Measurements from ENCODE around the gene MED1.
"Not testable (repeated sequence)": the region's sequence is repeated elsewhere in the genome, so short reads cannot be mapped to it uniquely, and the experiment has no call there.

MED1 gene

DNA sequence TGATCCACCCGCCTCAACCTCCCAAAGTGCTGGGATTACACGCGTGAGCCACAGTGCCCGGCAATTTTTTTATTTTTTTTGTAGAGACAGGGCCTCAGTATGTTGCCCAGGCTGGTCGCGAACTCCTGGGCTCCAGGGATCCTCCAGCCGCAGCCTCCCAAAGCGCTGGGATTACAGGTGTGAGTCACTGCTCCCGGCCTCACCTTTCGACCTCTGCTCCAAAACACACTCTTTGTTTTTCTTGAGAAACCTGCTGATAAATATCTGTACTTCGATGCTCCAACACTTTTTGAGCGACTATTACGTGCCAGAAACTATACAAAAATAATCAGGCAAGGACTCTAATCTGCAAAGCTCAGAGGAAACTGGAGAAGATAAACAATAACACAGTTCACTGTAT lies 1.0 kb downstream of the MED1 start:
- peaks cover 6% of the 10 kb centered on the region; the same call in 1 of the 2 replicates for H4K20me1 ChIP-seq (ENCODE audit: control insufficient read depth, insufficient read depth, low read depth, low read length)
- H3K9me3 ChIP-seq (ENCODE audit: control insufficient read depth, insufficient read depth, low read length): no peaks in the 10 kb centered on the region
- H3K4me2 ChIP-seq (ENCODE audit: low read length): peak overlapping the region; percentile 94
- H3K9me2 ChIP-seq (replicated peaks; ENCODE audit: control insufficient read depth, low read length): no peaks in the 10 kb centered on the region
- H3K36me3 ChIP-seq (ENCODE audit: control insufficient read depth, low read length): peaks cover 32% of the 10 kb centered on the region
- TF ChIP-seq, protein P1, sequence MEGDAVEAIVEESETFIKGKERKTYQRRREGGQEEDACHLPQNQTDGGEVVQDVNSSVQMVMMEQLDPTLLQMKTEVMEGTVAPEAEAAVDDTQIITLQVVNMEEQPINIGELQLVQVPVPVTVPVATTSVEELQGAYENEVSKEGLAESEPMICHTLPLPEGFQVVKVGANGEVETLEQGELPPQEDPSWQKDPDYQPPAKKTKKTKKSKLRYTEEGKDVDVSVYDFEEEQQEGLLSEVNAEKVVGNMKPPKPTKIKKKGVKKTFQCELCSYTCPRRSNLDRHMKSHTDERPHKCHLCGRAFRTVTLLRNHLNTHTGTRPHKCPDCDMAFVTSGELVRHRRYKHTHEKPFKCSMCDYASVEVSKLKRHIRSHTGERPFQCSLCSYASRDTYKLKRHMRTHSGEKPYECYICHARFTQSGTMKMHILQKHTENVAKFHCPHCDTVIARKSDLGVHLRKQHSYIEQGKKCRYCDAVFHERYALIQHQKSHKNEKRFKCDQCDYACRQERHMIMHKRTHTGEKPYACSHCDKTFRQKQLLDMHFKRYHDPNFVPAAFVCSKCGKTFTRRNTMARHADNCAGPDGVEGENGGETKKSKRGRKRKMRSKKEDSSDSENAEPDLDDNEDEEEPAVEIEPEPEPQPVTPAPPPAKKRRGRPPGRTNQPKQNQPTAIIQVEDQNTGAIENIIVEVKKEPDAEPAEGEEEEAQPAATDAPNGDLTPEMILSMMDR (IDR thresholded peaks at IDR 0.05; ENCODE audit: low read depth, low read length, poor library complexity, severe bottlenecking): no peak
- TF ChIP-seq EZH2phosphoT487 (IDR thresholded peaks at IDR 0.05; ENCODE audit: borderline replicate concordance, low read length): no peak
- H3K79me2 ChIP-seq (ENCODE audit: control insufficient read depth, low read length): peaks cover 56% of the 10 kb centered on the region
- peaks cover 11% of the 10 kb centered on the region for H3F3A ChIP-seq (ENCODE audit: control insufficient read depth, insufficient read depth)
- peak overlapping the region; percentile 96 for H3K4me3 ChIP-seq (ENCODE audit: low read length)
- H3K27me3 ChIP-seq (ENCODE audit: control insufficient read depth, low read length): no peaks in the 10 kb centered on the region
- no peak overlapping the region for H3K27ac ChIP-seq (ENCODE audit: low read depth, low read length)
- H3K4me1 ChIP-seq (ENCODE audit: control insufficient read depth, low read length): peaks cover 21% of the 10 kb centered on the region

DNA sequence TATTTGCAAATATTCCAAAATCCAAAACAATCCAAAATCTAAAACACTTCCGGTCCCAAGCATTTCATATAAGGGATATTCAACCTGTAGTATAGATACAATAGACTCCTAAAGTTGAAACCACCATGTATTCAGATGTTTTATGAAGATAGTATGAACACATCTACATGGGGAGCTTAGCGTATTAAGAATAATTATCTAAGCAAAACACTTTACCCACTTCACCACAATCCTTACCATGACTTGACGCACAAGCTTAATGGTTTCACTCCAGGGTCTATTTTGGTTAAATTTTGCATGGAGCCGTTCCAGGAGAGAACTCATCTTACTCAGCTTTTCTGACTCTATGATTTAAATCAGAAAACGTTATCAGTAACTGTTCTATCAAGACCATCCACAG lies 3.5 kb downstream of the MED1 start:
- Histone ChIP-seq H3K79me2 (ENCODE audit: control insufficient read depth, low read length) (peaks cover 66% of the 10 kb centered on the region), H3K4me3 (ENCODE audit: low read length) (no peak overlapping the region), H3K9me3 (ENCODE audit: control insufficient read depth, insufficient read depth, low read length) (no peaks in the 10 kb centered on the region), H3K27ac (ENCODE audit: low read depth, low read length) (no peak overlapping the region), H3F3A (ENCODE audit: control insufficient read depth, insufficient read depth) (peaks cover 3% of the 10 kb centered on the region), H3K4me2 (ENCODE audit: low read length) (no peak overlapping the region), H3K36me3 (ENCODE audit: control insufficient read depth, low read length) (peaks cover 50% of the 10 kb centered on the region), H3K4me1 (ENCODE audit: control insufficient read depth, low read length) (peaks cover 17% of the 10 kb centered on the region), H3K27me3 (ENCODE audit: control insufficient read depth, low read length) (no peaks in the 10 kb centered on the region), H4K20me1 (ENCODE audit: control insufficient read depth, insufficient read depth, low read depth, low read length) (peaks cover 6% of the 10 kb centered on the region; the same call in 1 of the 2 replicates), H3K9me2 (replicated peaks; ENCODE audit: control insufficient read depth, low read length) (no peaks in the 10 kb centered on the region)
- TF ChIP-seq EZH2phosphoT487 (IDR thresholded peaks at IDR 0.05; ENCODE audit: borderline replicate concordance, low read length): no peak
- TF ChIP-seq, protein P1 (IDR thresholded peaks at IDR 0.05; ENCODE audit: low read depth, low read length, poor library complexity, severe bottlenecking): no peak

DNA sequence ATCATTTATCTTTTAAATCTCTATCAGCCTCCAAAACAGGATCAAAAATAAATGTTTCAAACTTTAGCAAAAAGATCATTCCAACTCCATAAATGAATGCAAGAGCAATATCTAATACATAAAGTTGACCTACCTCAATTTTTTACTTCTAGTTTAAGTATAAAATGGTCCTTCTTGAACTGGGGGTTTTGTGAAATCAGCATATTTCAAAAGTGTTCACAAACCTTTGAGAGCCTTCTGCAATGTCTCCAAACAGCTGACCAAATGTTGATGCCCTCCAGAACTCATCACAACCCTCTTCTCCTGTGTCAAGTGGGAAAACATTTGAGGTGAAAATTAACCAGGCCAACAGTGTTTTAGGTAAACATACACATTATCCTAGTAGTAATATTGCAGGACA lies 7.7 kb downstream of the MED1 start:
- H3K36me3 ChIP-seq (ENCODE audit: control insufficient read depth, low read length): peaks cover 76% of the 10 kb centered on the region
- no peaks in the 10 kb centered on the region for H3K27me3 ChIP-seq (ENCODE audit: control insufficient read depth, low read length)
- peaks cover 38% of the 10 kb centered on the region for H3K79me2 ChIP-seq (ENCODE audit: control insufficient read depth, low read length)
- no peak overlapping the region for H3K4me3 ChIP-seq (ENCODE audit: low read length)
- H3K4me2 ChIP-seq (ENCODE audit: low read length): no peak overlapping the region
- H4K20me1 ChIP-seq (ENCODE audit: control insufficient read depth, insufficient read depth, low read depth, low read length): no peaks in the 10 kb centered on the region
- H3K9me3 ChIP-seq (ENCODE audit: control insufficient read depth, insufficient read depth, low read length): no peaks in the 10 kb centered on the region
- H3K4me1 ChIP-seq (ENCODE audit: control insufficient read depth, low read length): no peaks in the 10 kb centered on the region
- no peaks in the 10 kb centered on the region for H3K9me2 ChIP-seq (replicated peaks; ENCODE audit: control insufficient read depth, low read length)
- no peak for TF ChIP-seq EZH2phosphoT487 (IDR thresholded peaks at IDR 0.05; ENCODE audit: borderline replicate concordance, low read length)
- TF ChIP-seq, protein P1 (IDR thresholded peaks at IDR 0.05; ENCODE audit: low read depth, low read length, poor library complexity, severe bottlenecking): no peak
- H3F3A ChIP-seq (ENCODE audit: control insufficient read depth, insufficient read depth): no peaks in the 10 kb centered on the region
- H3K27ac ChIP-seq (ENCODE audit: low read depth, low read length): no peak overlapping the region

DNA sequence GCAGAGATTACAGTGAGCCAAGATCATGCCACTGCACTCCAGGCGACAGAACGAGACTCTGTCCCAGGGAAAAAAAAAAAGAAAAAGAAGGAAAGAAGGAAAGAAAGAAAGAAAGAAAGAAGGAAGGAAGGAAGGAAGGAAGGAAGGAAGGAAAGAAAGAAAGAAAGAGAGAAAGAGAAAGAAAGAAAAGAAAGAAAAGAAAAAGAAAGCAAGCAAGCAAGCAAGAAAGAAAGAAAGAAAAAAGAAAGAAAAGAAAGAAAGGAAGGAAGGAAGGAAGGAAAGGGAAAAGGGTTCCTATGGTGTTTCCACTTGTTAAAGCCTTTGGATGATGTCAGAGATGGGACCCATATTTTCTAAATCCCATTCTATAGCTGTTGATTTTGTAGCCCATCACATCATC lies 11.2 kb downstream of the MED1 start:
- peaks cover 69% of the 10 kb centered on the region for H3K36me3 ChIP-seq (ENCODE audit: control insufficient read depth, low read length)
- not testable (repeated sequence) for H3K4me1 ChIP-seq (ENCODE audit: control insufficient read depth, low read length); H4K20me1 ChIP-seq (ENCODE audit: control insufficient read depth, insufficient read depth, low read depth, low read length); H3K4me3 ChIP-seq (ENCODE audit: low read length); H3K9me2 ChIP-seq (replicated peaks; ENCODE audit: control insufficient read depth, low read length); H3F3A ChIP-seq (ENCODE audit: control insufficient read depth, insufficient read depth); H3K79me2 ChIP-seq (ENCODE audit: control insufficient read depth, low read length); H3K9me3 ChIP-seq (ENCODE audit: control insufficient read depth, insufficient read depth, low read length); H3K27me3 ChIP-seq (ENCODE audit: control insufficient read depth, low read length); H3K4me2 ChIP-seq (ENCODE audit: low read length); H3K27ac ChIP-seq (ENCODE audit: low read depth, low read length)

Data from DOHH2 (cell line).